Activated gamma-delta T cell (primary cell): ENCODE results near the gene EML1.

Experiments
- DNase-seq: peaks from one replicate; lab custom pipeline; 2025; lab: John Stamatoyannopoulos, UW

The EML1 gene

DNA sequence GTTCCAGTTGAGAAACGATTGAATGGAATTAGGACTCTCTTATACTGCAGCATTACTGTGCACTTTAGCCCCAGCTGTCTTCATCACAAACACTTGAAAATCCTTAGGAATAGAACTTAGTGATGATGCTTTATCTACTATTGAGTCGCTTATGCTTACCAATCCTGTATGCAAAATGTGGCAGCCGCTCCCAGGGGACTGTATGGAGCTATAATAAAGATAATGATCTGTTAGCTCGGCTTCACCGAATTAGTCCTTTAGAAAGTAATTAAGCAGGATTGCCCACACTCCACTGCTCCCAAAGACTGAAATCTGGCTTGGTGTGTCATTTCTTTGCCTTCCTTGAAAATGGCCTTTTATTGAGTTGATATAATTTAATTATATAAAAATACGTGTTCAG, 10.6 kb downstream of the EML1 start:
- DNase-seq, result no peak

- no peak for DNase-seq
Measured at GRCh38 chr14:99805757-99806439, 12.7 kb downstream of the EML1 start.

DNA sequence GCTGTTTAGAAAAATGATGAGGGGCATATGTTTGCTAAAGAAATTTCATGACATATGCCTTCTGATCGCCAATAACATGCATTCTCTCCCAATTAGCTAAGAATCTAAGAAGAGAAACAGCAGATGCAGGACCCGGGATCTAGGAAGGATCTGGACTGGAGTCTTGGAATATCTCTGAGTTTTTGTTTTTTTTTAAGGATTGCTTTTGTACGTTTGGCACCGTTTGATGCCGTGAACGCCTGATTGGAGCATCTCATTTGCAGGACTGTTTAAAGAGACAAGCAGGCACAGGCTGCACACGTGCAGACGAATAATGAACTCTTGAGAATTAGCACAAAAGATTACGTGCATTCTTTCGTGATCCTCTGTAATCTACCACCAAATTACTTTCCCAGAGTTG, 13.6 kb downstream of the EML1 start:
- no peak for DNase-seq

DNA sequence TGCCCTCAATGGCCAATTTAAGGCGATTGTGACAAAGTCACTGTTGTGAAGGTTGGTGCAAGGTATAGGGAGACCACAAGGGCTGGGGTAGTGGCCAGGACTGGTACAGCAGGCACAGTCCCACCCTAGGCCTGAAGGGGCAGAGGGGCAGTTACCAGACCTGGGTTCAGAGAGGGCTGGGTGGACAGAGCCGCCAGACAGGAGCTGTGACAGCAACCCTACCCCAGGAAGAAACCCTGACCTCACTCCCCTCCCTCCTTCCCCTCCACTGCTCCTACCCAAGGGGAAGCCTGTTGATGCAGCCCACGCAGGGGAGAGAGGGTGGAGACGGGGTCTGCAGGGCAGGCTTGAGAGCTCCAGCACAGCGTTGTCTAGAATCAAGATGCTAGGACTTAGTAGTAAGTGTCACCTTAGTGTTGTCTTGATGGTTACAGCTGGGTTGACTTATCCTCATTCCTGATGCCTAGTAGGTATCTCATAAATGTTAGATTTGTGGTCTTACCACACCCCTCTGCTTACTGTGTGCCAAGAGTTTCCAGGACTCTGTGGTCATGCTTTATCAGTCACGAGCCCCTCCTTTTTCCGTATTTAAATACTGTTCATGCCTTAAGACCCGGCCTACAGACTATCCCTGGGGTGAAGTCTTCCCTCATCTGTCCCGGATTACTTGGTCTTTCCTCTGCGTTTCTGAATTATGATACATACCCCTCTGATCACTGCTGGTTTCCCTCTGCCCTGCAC, 14.4 kb downstream of the EML1 start:
- no peak for DNase-seq

DNA sequence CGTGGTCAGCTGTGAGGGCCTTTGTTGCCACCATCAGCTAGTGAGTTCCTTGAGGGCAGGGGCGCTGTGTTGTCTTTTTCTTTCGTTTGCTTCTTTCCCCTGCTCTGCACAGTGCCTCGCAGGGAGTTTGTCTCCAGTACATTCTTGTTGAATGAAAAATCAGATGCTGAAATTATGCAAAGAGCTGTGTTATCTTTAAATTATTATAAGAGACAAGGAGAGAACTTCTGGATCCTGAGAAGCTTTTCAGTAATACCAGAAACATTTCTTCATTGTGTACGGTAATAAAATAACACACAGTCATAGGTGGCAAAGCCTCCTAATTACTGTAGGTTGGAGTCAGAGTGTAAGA, 14.9 kb downstream of the EML1 start:
- DNase-seq, result no peak

GRCh38 chr14:99808515-99808914, 15.3 kb downstream of the EML1 start:
- no peak for DNase-seq

- no peak for DNase-seq
Measured at GRCh38 chr14:99809360-99809759, 16.1 kb downstream of the EML1 start.

GRCh38 chr14:99809859-99810558, 16.8 kb downstream of the EML1 start:
- DNase-seq, result no peak

DNA sequence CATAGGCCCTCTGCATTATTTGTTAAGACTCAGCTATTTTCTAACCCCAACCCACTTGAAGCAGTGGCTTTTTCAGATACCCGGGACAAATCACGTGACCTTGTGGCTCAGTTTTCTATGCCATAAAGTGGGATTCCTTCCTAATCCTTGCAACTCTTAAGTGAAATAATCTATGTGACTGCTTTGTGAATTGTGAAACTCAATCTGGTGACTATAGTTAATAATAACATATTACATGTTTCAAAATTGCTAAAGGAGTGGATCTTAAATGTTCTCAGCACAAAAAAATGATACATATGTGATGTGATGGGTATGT, 17.3 kb downstream of the EML1 start:
- no peak for DNase-seq

DNA sequence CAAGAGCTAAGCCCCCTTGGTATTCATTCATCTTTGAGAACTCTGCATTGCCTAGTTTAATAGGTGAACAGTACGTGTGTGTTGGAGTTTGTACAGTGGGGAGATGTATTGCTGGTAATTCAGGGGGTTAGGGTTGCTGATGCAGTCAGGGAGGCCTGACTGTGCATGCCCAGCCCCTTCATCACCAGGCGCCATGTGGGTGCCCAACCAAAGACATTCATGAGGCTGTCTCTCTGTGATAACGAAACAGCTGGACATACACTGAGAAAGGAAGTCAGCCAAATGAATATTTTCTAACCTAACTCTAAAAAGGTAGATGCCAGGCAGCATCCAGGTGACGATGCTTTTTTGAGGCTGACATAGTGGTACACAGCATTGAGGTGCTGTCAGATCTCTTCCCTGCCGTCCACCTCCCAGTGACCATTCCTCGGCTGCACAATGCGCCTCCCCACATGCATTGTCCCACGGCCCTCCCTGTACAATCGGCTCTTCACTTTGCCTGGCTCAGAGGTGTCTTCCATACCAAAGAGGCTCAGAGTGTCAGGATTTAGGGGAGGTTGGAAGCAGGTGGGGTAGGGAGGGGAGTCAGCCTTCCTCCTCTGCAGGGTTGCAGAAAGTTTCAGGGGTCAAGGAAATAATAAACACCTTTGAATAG, 19.0 kb downstream of the EML1 start:
- DNase-seq, result no peak

- no peak for DNase-seq
Measured at GRCh38 chr14:99812892-99813291, 19.7 kb downstream of the EML1 start.

DNA sequence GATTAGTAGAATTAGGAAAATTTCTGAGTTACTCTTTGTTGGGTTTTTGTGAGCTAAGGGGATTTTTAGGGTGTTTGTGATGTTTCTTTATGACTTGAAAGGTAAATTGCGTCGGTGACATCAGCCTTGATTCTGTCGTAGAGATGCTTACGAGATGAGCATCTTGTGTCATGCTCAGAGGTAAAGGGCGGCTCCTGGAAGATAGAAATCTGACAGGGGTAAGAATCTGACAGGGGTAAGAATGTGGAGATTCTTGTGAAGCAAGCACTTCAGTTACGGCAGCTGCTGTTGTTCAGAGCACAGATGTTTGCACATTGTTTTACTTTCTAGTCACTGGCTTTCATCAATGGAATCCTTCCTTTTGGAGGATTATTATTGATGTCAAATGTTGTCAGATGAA, 22.5 kb downstream of the EML1 start:
- DNase-seq, result no peak

GRCh38 chr14:99816217-99816616, 23.0 kb downstream of the EML1 start:
- no peak for DNase-seq

- DNase-seq, result no peak
Measured at GRCh38 chr14:99816642-99817041, 23.4 kb downstream of the EML1 start.

- no peak for DNase-seq
Measured at GRCh38 chr14:99817331-99817730, 24.1 kb downstream of the EML1 start.

DNA sequence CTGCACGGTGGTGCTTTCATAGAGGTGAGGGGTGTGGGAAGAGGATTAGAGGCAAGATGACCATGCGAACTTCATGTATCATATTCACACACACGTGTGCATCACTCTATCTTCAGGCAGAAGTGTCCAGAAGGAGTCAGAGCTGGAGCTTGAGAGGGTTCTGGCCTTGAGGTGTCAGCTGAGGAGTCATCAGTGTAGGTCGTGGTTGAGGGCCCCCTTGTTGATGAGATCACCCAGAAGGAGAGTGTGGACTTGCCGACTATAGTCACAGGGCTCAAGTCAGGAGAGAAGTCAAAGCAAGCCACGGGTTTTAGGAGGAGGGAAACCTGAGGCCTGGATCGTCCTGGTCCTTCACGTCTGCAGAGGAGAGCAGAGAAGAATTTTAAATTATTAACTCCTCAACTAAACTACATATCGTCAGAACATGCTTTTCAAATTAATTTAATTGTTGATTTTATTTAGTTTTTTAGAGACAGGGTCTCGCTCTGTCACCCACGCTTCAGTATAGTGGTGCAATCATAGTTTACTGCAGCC, 25.4 kb downstream of the EML1 start:
- DNase-seq, result no peak

DNA sequence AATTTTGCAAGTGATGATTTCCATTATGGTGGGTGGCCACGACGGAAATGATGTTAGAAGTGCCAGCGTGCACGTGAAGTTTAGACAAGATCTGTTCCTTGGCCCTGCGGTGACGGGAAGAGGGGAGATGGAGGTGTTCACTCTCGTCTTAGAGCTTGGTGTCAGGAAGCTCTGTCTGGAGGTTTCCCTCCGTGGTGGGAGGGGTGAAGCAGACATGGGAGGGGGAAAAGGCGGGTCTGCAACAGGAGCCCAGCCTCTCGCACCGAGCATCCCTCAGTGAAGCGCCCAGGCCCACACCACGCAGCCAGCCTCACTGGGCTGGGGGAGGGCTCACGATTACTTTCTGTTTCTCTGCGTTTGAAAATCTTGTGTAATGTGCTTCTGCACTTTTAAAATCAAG, 26.3 kb downstream of the EML1 start:
- DNase-seq, result no peak

GRCh38 chr14:99820702-99821331, 27.6 kb downstream of the EML1 start:
- no peak for DNase-seq

GRCh38 chr14:99821519-99822508, 28.6 kb downstream of the EML1 start:
- DNase-seq, result no peak

- no peak for DNase-seq
Measured at GRCh38 chr14:99822800-99823455, 29.7 kb downstream of the EML1 start.
